Measurements from ENCODE around the gene JMJD6.

- TF ChIP-seq YY1 (IDR thresholded peaks at IDR 0.05; ENCODE audit: extremely low read depth, insufficient replicate concordance, low read depth, low read length) (no peak), CTCF (IDR thresholded peaks at IDR 0.05 in 2 of 3, conservative IDR thresholded peaks at IDR 0.05 in 1 of 3; ENCODE audit: borderline replicate concordance in 1 of 3, insufficient read depth in 1 of 3, low read depth in 2 of 3, low read length in 2 of 3) (no peak), EGR1 (IDR thresholded peaks at IDR 0.05; ENCODE audit: low read depth) (no peak), ZFX (IDR thresholded peaks at IDR 0.05) (no peak), POLR2A (IDR thresholded peaks at IDR 0.05; ENCODE audit: borderline replicate concordance, extremely low read depth, insufficient read depth, insufficient read length) (no peak), CEBPB (IDR thresholded peaks at IDR 0.05; ENCODE audit: low read depth) (no peak), POLR2AphosphoS5 (IDR thresholded peaks at IDR 0.05; ENCODE audit: low read depth, low read length) (no peak; the same call in 1 of the 2 replicates), EZH2phosphoT487 (IDR thresholded peaks at IDR 0.05; ENCODE audit: borderline replicate concordance) (no peak), MAX (IDR thresholded peaks at IDR 0.05) (no peak)
Observed at GRCh38 chr17:76672892-76673291, 53.5 kb downstream of the JMJD6 start.
